ENCODE results near the gene PARD3B. TPM values are rescaled to one million over a fixed set of nuclear protein-coding genes. Genes with fewer than 3 reads are reported as not detected.
A peak's percentile ranks its signal among the peaks of the same experiment; 100 is the strongest.

PARD3B gene
- total and polyA plus RNA-seq, 12 donors, result 0.46 to 12.4 (median 8.3) TPM

DNA sequence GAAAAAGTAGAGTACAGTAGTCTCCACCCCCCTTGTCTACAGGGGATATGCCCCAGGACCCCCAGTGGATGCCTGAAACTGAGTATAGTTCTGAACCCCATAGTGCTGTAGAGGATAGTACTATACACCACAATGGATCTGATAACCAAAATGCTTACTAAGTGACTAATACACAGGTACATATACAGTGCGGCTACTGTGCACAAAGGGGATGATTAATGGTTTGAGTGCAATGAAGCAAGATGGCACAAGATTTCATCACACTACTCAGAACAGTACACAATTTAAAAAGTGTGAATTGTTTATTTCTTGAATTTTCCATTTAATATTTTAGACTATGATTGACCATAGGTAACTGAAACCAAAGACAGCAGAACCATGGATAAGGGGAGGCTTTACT, 690.2 kb downstream of the PARD3B start:
- Histone ChIP-seq H3K27ac (no peak overlapping the region), H3K4me1 (no peaks in the 10 kb centered on the region), H3K9me3 (no peaks in the 10 kb centered on the region), H3K36me3 (no peaks in the 10 kb centered on the region), H3K4me3 (no peak overlapping the region), H3K27me3 (no peaks in the 10 kb centered on the region)
- ATAC-seq (no peak), DNase-seq (no peak)
- WGBS, 2 donors, result 97 to 100% methylated on average over 1 of the region's 1 CpG
- intact Hi-C loops (cut with DNase I), result no loop called here
- TF ChIP-seq, protein P1, sequence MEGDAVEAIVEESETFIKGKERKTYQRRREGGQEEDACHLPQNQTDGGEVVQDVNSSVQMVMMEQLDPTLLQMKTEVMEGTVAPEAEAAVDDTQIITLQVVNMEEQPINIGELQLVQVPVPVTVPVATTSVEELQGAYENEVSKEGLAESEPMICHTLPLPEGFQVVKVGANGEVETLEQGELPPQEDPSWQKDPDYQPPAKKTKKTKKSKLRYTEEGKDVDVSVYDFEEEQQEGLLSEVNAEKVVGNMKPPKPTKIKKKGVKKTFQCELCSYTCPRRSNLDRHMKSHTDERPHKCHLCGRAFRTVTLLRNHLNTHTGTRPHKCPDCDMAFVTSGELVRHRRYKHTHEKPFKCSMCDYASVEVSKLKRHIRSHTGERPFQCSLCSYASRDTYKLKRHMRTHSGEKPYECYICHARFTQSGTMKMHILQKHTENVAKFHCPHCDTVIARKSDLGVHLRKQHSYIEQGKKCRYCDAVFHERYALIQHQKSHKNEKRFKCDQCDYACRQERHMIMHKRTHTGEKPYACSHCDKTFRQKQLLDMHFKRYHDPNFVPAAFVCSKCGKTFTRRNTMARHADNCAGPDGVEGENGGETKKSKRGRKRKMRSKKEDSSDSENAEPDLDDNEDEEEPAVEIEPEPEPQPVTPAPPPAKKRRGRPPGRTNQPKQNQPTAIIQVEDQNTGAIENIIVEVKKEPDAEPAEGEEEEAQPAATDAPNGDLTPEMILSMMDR (IDR thresholded peaks at IDR 0.05), result no peak

DNA sequence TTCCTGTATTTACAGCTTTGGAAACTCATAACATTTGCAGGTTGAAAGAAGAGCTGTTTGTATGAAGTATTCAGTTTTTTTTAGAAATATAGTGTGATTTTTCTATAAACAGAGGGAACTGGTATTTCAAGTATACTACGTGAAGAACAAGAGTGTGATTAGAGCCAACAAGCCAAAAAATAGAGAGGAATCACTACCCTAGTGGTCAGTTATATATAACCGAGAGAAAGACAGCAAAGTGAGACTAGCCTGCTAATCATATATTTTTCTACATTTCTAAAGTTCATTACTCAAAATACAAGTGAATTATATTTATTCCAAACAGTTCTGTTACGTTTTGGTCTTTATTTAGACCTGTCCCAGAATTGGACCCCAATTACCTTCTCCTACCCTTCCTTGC, 692.2 kb downstream of the PARD3B start:
- Histone ChIP-seq H3K9me3 (no peaks in the 10 kb centered on the region), H3K27me3 (no peaks in the 10 kb centered on the region), H3K4me3 (no peak overlapping the region), H3K27ac (no peak overlapping the region), H3K36me3 (no peaks in the 10 kb centered on the region), H3K4me1 (no peaks in the 10 kb centered on the region)
- ATAC-seq (no peak), DNase-seq (no peak)
- TF ChIP-seq, protein P1 (IDR thresholded peaks at IDR 0.05), result peak in 1 of 9 donors; percentile 13
- WGBS, 2 donors, result 91 to 96% methylated on average over 3 of the region's 3 CpGs
- intact Hi-C loops (cut with DNase I), result no loop called here

DNA sequence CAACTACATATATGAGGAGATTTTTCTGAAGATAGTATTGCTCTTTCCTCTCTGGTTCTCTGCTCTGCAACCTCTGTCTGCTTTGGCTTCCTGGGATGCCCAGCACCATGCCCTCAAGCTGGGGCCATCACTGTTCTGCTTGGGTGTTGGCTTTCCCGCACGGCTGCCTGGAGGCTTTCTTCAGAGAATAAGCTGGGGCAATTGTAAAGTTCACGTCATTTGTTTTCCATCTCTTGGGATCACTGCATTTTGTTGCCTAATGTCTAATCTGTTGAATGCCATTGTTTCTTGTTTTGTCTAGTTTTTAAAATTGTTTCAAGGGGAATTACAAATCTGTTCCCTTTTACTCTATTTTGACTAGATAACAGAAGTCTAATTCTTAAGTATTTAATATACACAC, 699.7 kb downstream of the PARD3B start:
- no peaks in the 10 kb centered on the region for H3K4me1 ChIP-seq
- ATAC-seq (peak in 1 of 8 donors; percentile 47), DNase-seq (no peak)
- no peaks in the 10 kb centered on the region for H3K9me3 ChIP-seq
- TF ChIP-seq, protein P1 (IDR thresholded peaks at IDR 0.05), result no peak
- H3K27me3 ChIP-seq, result no peaks in the 10 kb centered on the region
- intact Hi-C loops (cut with DNase I), result no loop called here
- H3K4me3 ChIP-seq, result no peak overlapping the region
- no peaks in the 10 kb centered on the region for H3K36me3 ChIP-seq
- H3K27ac ChIP-seq, result peak overlapping the region in 1 of 10 donors; percentile 9
- 85 to 89% methylated on average over 3 of the region's 3 CpGs for WGBS, 2 donors

DNA sequence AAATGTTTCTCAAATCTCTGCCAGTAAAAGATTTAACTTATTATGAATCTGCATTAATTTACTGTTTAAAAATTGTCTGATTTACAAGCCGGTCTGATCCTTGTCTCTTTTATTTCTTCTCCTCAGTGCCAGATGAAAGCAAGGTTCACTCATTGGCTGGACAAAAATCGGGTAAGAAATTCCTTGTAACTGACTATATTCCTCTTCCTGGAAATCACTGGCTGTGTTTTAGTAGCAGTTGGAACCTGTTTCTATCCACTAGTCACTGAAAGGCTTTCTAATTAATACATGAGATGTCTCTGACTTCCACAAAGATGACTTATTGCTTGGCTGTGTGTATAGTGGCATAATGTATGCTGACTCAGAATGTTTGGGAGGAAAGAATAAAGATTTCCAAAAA, 700.4 kb downstream of the PARD3B start:
- no peak overlapping the region for H3K4me3 ChIP-seq
- H3K27me3 ChIP-seq, result no peaks in the 10 kb centered on the region
- intact Hi-C loops (cut with DNase I), result no loop called here
- H3K9me3 ChIP-seq, result no peaks in the 10 kb centered on the region
- no peaks in the 10 kb centered on the region for H3K4me1 ChIP-seq
- DNase-seq, result no peak
- no peaks in the 10 kb centered on the region for H3K36me3 ChIP-seq
- 71 to 73% methylated on average over 2 of the region's 2 CpGs for WGBS, 2 donors
- ATAC-seq, result peak in 5 of 8 donors; percentile 49 to 61 (median 56)
- TF ChIP-seq, protein P1 (IDR thresholded peaks at IDR 0.05), result no peak
- H3K27ac ChIP-seq, result peak overlapping the region in 1 of 10 donors; percentile 25

Data from heart right ventricle (tissue), 16 donors.